A549 (cell line): Measurements from ENCODE around the gene PRDM2. TPM values are rescaled to one million over a fixed set of nuclear protein-coding genes. Genes with fewer than 3 reads are reported as not detected.

Experiments
- ATAC-seq, 2 experiments: fragments of 200-7000 bp in 1 of 2; fragments of >200 bp in 1 of 2; cut with Nextera tagmentation in 1 of 2; cut with Tn5 transposase in 1 of 2; 3 replicates each; pipeline versions ENCODE4 v1.8.0 to v1.9.1; 2018 to 2020; ENCODE audit warnings: mild to moderate bottlenecking in 1 of 2, moderate library complexity in 1 of 2
- CTCF ChIA-PET: fragments of 300-600 bp; sonication (Branson Sonifier 250); formaldehyde crosslinking; extraction: SDS; loops from one replicate; lab custom pipeline; 2021; ENCODE audit warnings: antibody characterized with exemption, inconsistent platforms; lab: Yijun Ruan, JAX
- POLR2A ChIA-PET: fragments of 350-600 bp; formaldehyde crosslinking; extraction: SDS; loops from one replicate; lab custom pipeline; 2021; ENCODE audit warnings: antibody characterized with exemption, inconsistent platforms; lab: Yijun Ruan, JAX
- DNase-seq, 2 experiments: peaks; one replicate each; pipeline versions ENCODE4 v3.0.0 to v3.0.0-alpha.2; 2011 to 2016; ENCODE audit warnings: low read depth in 1 of 2, low spot score in 1 of 2
- FAIRE-seq: peaks from 2 replicates; lab custom pipeline; 2011; peaks lifted over from hg19 to GRCh38; lab: Jason Lieb, UNC
- H3K27ac ChIP-seq, 2 experiments: fragments of >200 bp; sonication (Bioruptor Twin); formaldehyde crosslinking; 3 replicates each; pipeline ENCODE4 v1.5.1; 2016 to 2017
- H3K4me1 ChIP-seq: fragments of >200 bp; sonication (Bioruptor Twin); formaldehyde crosslinking; 3 replicates; pipeline ENCODE4 v1.6.1; 2016
- H3K4me2 ChIP-seq: fragments of >200 bp; sonication (Bioruptor Twin); formaldehyde crosslinking; 3 replicates; pipeline ENCODE4 v1.6.1; 2016
- H3K4me3 ChIP-seq: fragments of >200 bp; sonication (Bioruptor Twin); formaldehyde crosslinking; 3 replicates; pipeline ENCODE4 v1.5.1; 2016
- H3K9me3 ChIP-seq: fragments of >200 bp; sonication (Bioruptor Twin); formaldehyde crosslinking; 3 replicates; pipeline ENCODE4 v1.6.1; 2016
- BCL3 ChIP-seq: fragments of >200 bp; sonication (Bioruptor Twin); formaldehyde crosslinking; IDR thresholded peaks from 3 replicates; pipeline ENCODE4 v1.6.1; 2016
- BHLHE40 ChIP-seq: IDR thresholded peaks from 2 replicates; pipeline ENCODE4 v1.6.1; 2012; ENCODE audit warnings: low read depth, low read length, inconsistent platforms
- CBX2 ChIP-seq: fragments of 200-600 bp; sonication (generic); IDR thresholded peaks from 2 replicates; pipeline ENCODE4 v1.6.1; 2016; ENCODE audit warnings: low read depth, mild to moderate bottlenecking, borderline replicate concordance
- CBX8 ChIP-seq: fragments of 200-600 bp; sonication (generic); IDR thresholded peaks from 2 replicates; pipeline ENCODE4 v1.6.1; 2016
- CEBPB ChIP-seq, 2 experiments: fragments of >200 bp in 1 of 2; sonication (Bioruptor Twin) in 1 of 2; formaldehyde crosslinking in 1 of 2; IDR thresholded peaks; 2 replicates each; pipeline ENCODE4 v1.6.1; 2012 to 2016
- CHD2 ChIP-seq: fragments of 150-350 bp; IDR thresholded peaks from 2 replicates; pipeline ENCODE4 v1.6.1; 2014; ENCODE audit warnings: low read length; ENCODE audit not compliant: partially characterized antibody
- ELK1 ChIP-seq: fragments of 150-350 bp; IDR thresholded peaks from 2 replicates; pipeline ENCODE4 v1.6.1; 2014; ENCODE audit warnings: low read depth, mild to moderate bottlenecking, low read length
- HDAC2 ChIP-seq: fragments of 200-600 bp; sonication (generic); IDR thresholded peaks from 2 replicates; pipeline ENCODE4 v1.6.1; 2016
- HOXA7 ChIP-seq: fragments of 250-450 bp; sonication (Bioruptor Pico); IDR thresholded peaks from 2 replicates; pipeline ENCODE4 v1.5.0; 2020; ENCODE audit warnings: mild to moderate bottlenecking, moderate library complexity
- HOXB13 ChIP-seq: fragments of 250-450 bp; sonication (Bioruptor Pico); IDR thresholded peaks from 2 replicates; pipeline ENCODE4 v1.5.0; 2020; ENCODE audit warnings: low read depth, mild to moderate bottlenecking, moderate library complexity
- KDM1A ChIP-seq: fragments of 200-600 bp; sonication (generic); IDR thresholded peaks from 2 replicates; pipeline ENCODE4 v1.6.1; 2016; ENCODE audit warnings: low read depth, mild to moderate bottlenecking
- KDM5A ChIP-seq: fragments of 200-600 bp; sonication (generic); IDR thresholded peaks from 2 replicates; pipeline ENCODE4 v1.6.1; 2016; ENCODE audit warnings: antibody characterized with exemption, mild to moderate bottlenecking
- MAX ChIP-seq: IDR thresholded peaks from 2 replicates; pipeline ENCODE4 v1.6.1; 2012
- MYC ChIP-seq: IDR thresholded peaks from 2 replicates; pipeline ENCODE4 v1.6.1; 2012; ENCODE audit warnings: mild to moderate bottlenecking, inconsistent platforms, low read length, improper control_type of control experiment, borderline replicate concordance
- NPAS2 ChIP-seq: fragments of 250-450 bp; sonication (Bioruptor Pico); IDR thresholded peaks from 2 replicates; pipeline ENCODE4 v1.8.0; 2022; ENCODE audit warnings: mild to moderate bottlenecking, moderate library complexity, borderline replicate concordance
- POLR2AphosphoS2 ChIP-seq: conservative IDR thresholded peaks from 2 replicates; pipeline ENCODE4 v1.6.1; 2012; ENCODE audit warnings: low read length, improper control_type of control experiment, inconsistent platforms
- SMC3 ChIP-seq: fragments of >200 bp; sonication (Bioruptor Twin); formaldehyde crosslinking; IDR thresholded peaks from 3 replicates; pipeline ENCODE4 v1.6.1; 2018; ENCODE audit warnings: inconsistent platforms
- SREBF2 ChIP-seq: fragments of 450-650 bp; IDR thresholded peaks from 2 replicates; pipeline ENCODE4 v1.6.1; 2014; ENCODE audit warnings: mild to moderate bottlenecking, moderate library complexity
- ZC3H11A ChIP-seq: fragments of 450-650 bp; IDR thresholded peaks from 2 replicates; pipeline ENCODE4 v1.6.1; 2014; ENCODE audit warnings: antibody characterized with exemption, mild to moderate bottlenecking
- ZFP36 ChIP-seq: fragments of 450-650 bp; IDR thresholded peaks from 2 replicates; pipeline ENCODE4 v1.6.1; 2014; ENCODE audit warnings: borderline replicate concordance; ENCODE audit not compliant: partially characterized antibody
- ZNF302 ChIP-seq: fragments of 250-450 bp; sonication (Bioruptor Pico); IDR thresholded peaks from 2 replicates; pipeline ENCODE4 v1.9.0; 2021; ENCODE audit warnings: inconsistent platforms, mild to moderate bottlenecking, moderate library complexity
- WGBS: methylation state at CpG from one replicate; pipeline ENCODE4 v1.1.6; 2017; ENCODE audit errors: missing lambda C conversion rate; 5-methylcytosine and 5-hydroxymethylcytosine counted together
- polyA plus RNA-seq, 4 experiments: library from polyadenylated mRNA; depleted of rRNA in 3 of 4; stranded (reverse); fragments of >200 nt; fragmentation: RNase III in 1 of 4; extraction: RNeasy Plus Mini Kit Qiagen cat#74134 plus additional on column Dnase treatment in 1 of 4; gene quantifications; 2 replicates in 3 of 4; 3 replicates in 1 of 4; pipeline ENCODE4 v1.2.3, GENCODE V29; 2011 to 2017

The PRDM2 gene
- polyA plus RNA-seq, 2 of the 4 experiments (the other 2 are of a cell fraction) = 7.9 to 8.4 TPM

GRCh38 chr1:13803546-13804239, 103.7 kb downstream of the PRDM2 start:
- Histone ChIP-seq H3K4me2 (no peak overlapping the region), H3K9me3 (no peaks in the 10 kb centered on the region), H3K27ac (no peak overlapping the region), H3K4me1 (no peaks in the 10 kb centered on the region), H3K4me3 (no peak overlapping the region)
- TF ChIP-seq SREBF2 = no peak
- no peak for TF ChIP-seq ZFP36
- TF ChIP-seq CHD2 = no peak
- DNase-seq = no peak
- WGBS = 89% methylated on average over 10 of the region's 18 CpGs
- ATAC-seq = no peak
- no peak for FAIRE-seq
- ChIA-PET CTCF (no interaction called here), POLR2A (no interaction called here)

GRCh38 chr1:13804240-13804633, 104.2 kb downstream of the PRDM2 start:
- Histone ChIP-seq H3K4me1 (no peaks in the 10 kb centered on the region), H3K4me3 (no peak overlapping the region), H3K27ac (no peak overlapping the region), H3K4me2 (no peak overlapping the region), H3K9me3 (no peaks in the 10 kb centered on the region)
- FAIRE-seq = no peak
- no peak for ATAC-seq
- DNase-seq = no peak
- ChIA-PET POLR2A (no interaction called here), CTCF (no interaction called here)
- no peak for TF ChIP-seq HOXA7 (CRISPR knock-in tag)
- no peak for TF ChIP-seq ELK1
- TF ChIP-seq KDM1A = no peak
- TF ChIP-seq BCL3 = no peak
- TF ChIP-seq NPAS2 (CRISPR knock-in tag) = no peak
- no peak for TF ChIP-seq ZC3H11A
- no peak for TF ChIP-seq KDM5A
- 97% methylated on average over 7 of the region's 11 CpGs for WGBS

DNA sequence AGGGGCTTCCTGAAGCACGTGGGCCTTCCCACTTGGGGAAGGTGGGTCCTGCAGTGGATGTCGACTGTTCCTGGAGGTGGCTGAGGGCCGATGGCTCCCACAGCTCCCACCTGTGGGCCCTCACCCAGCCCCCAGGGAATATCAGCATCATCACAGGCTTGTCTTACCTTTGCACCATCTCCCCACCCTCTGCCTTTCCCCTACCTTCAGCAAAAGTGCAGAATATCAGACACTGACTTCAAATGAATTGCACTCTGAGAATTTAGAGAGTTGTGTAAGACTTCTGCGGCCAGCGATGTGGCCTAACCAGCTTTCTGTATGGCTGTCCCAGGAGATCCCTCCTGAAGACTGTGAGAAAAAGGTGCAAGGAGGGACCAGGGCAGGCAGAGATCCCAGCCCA, 105.4 kb downstream of the PRDM2 start:
- CTCF ChIA-PET = interaction anchor here (1.2 kb wide), 1 partner anchor 17 kb away, joined by 3 read pairs; no protein-coding TSS in a partner anchor
- no peak for FAIRE-seq
- no peak for ATAC-seq
- no peak overlapping the region for H3K4me3 ChIP-seq
- no peak overlapping the region for H3K27ac ChIP-seq
- DNase-seq = no peak
- 74% methylated on average over 5 of the region's 5 CpGs for WGBS
- no peak overlapping the region for H3K4me2 ChIP-seq
- H3K9me3 ChIP-seq = no peaks in the 10 kb centered on the region
- no peaks in the 10 kb centered on the region for H3K4me1 ChIP-seq
- POLR2A ChIA-PET = no interaction called here
- no peak for TF ChIP-seq KDM1A
- no peak for TF ChIP-seq SMC3
- TF ChIP-seq SREBF2 = no peak
- no peak for TF ChIP-seq BHLHE40
- TF ChIP-seq CHD2 = no peak
- no peak for TF ChIP-seq ZNF302 (CRISPR knock-in tag)
- no peak for TF ChIP-seq HOXB13 (CRISPR knock-in tag)
- TF ChIP-seq POLR2AphosphoS2 = no peak
- TF ChIP-seq MYC = no peak
- no peak for TF ChIP-seq MAX
- TF ChIP-seq ZFP36 = no peak
- TF ChIP-seq CBX8 = no peak
- TF ChIP-seq CBX2 = no peak
- no peak for TF ChIP-seq HOXA7 (CRISPR knock-in tag)
- no peak for TF ChIP-seq CEBPB (IDR thresholded peaks at IDR 0.05)
- no peak for TF ChIP-seq HDAC2
